Measurements from ENCODE around the gene SLC35F4.

DNA sequence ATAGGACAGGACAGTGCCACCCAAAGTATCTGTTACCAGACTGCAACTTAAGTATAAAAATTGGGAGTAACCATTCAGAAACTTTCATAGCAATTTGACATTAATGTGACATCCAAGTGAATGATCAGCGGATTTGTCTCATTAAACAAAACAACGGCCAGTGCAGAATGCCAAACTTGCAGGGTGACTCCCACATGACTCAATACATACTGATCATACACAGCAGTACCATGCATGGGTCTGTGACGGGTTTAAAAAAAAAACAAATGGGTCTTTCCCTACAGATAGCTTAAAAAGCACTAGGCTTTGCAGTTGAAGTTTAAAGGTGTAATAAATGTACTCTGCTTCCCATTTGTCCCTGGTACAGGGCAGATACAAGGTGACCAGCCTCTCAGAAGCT, 116.6 kb downstream of the SLC35F4 start:
- TF ChIP-seq CTCF (IDR thresholded peaks at IDR 0.05; ENCODE audit: low read depth, low read length) = no peak
- no peak for TF ChIP-seq POLR2A (IDR thresholded peaks at IDR 0.05; ENCODE audit: extremely low read depth, insufficient read length)
- TF ChIP-seq MYC (IDR thresholded peaks at IDR 0.05; ENCODE audit: low read depth, low read length) = no peak
- TF ChIP-seq, protein P1, sequence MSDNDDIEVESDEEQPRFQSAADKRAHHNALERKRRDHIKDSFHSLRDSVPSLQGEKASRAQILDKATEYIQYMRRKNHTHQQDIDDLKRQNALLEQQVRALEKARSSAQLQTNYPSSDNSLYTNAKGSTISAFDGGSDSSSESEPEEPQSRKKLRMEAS (IDR thresholded peaks at IDR 0.05; ENCODE audit: low read depth, low read length) = no peak

Measured in NB4 (cell line).